Spleen (tissue), 11 donors: ENCODE measurements around the gene USP10. TPM values are rescaled to one million over a fixed set of nuclear protein-coding genes. Genes with fewer than 3 reads are reported as not detected.
"Not testable (repeated sequence)": the region's sequence is repeated elsewhere in the genome, so short reads cannot be mapped to it uniquely, and the experiment has no call there.

Experiments used
- DNase-seq: peaks from one replicate; pipeline ENCODE4 v3.0.0-alpha.2; 2020
- H3K27ac ChIP-seq, 8 donors: fragments of 200-600 bp; sonication (generic) in 7 of 8; 1 replicate in 4 of 8; 2 replicates in 4 of 8; pipeline versions ENCODE4 v1.5.0 to v1.8.0; 2016 to 2021; ENCODE audit warnings: inconsistent platforms in 4 of 8, mild to moderate bottlenecking in 4 of 8, moderate library complexity in 1 of 8
- H3K27me3 ChIP-seq, 7 donors: fragments of 200-600 bp; sonication (generic) in 6 of 7; replicated peaks in 1 of 7; 1 replicate in 4 of 7; 2 replicates in 3 of 7; pipeline versions ENCODE4 v1.5.0 to v1.8.0; 2016 to 2021; ENCODE audit warnings: inconsistent platforms in 3 of 7, mild to moderate bottlenecking in 1 of 7
- H3K36me3 ChIP-seq, 6 donors: fragments of 200-600 bp; sonication (generic) in 5 of 6; 1 replicate in 4 of 6; 2 replicates in 2 of 6; pipeline versions ENCODE4 v1.5.0 to v1.8.0; 2016 to 2021; ENCODE audit warnings: inconsistent platforms in 2 of 6
- H3K4me1 ChIP-seq, 6 donors: fragments of 200-600 bp; sonication (generic) in 5 of 6; 1 replicate in 3 of 6; 2 replicates in 3 of 6; pipeline versions ENCODE4 v1.5.0 to v1.8.0; 2016 to 2021; ENCODE audit warnings: inconsistent platforms in 3 of 6
- H3K4me3 ChIP-seq, 8 donors: fragments of 200-600 bp; sonication (generic) in 7 of 8; 1 replicate in 4 of 8; 2 replicates in 4 of 8; pipeline versions ENCODE4 v1.5.0 to v1.8.0; 2016 to 2021; ENCODE audit warnings: inconsistent platforms in 4 of 8, mild to moderate bottlenecking in 4 of 8, moderate library complexity in 2 of 8
- H3K9me3 ChIP-seq, 8 donors: fragments of 200-600 bp; sonication (generic) in 7 of 8; 1 replicate in 4 of 8; 2 replicates in 4 of 8; pipeline versions ENCODE4 v1.5.0 to v1.8.0; 2016 to 2021; ENCODE audit warnings: inconsistent platforms in 4 of 8
- CTCF ChIP-seq, 11 experiments: fragments of 200-600 bp in 7 of 11; fragments of 450-650 bp in 4 of 11; sonication (generic) in 4 of 11; IDR thresholded peaks in 8 of 11; conservative IDR thresholded peaks in 3 of 11; 1 replicate in 7 of 11; 2 replicates in 4 of 11; pipeline versions ENCODE4 v1.4.0 to v1.8.0; 2016 to 2021; ENCODE audit warnings: antibody characterized with exemption in 11 of 11, inconsistent platforms in 4 of 11, mild to moderate bottlenecking in 1 of 11
- POLR2A ChIP-seq, 3 donors: fragments of 450-650 bp; IDR thresholded peaks; one replicate each; pipeline ENCODE4 v1.5.1; 2017; ENCODE audit warnings: antibody characterized with exemption in 3 of 3, mild to moderate bottlenecking in 1 of 3
- POLR2AphosphoS5 ChIP-seq, 3 donors: sonication (generic); formaldehyde crosslinking; IDR thresholded peaks; one replicate each; pipeline ENCODE4 v1.5.1; 2017; ENCODE audit warnings: antibody characterized with exemption in 3 of 3
- WGBS, 5 donors: extraction: QIAGEN DNeasy Blood & Tissue Kit in 3 of 5; methylation state at CpG; one replicate each; pipeline versions ENCODE4 v1.1.5 to v1.1.7; 2013 to 2018; 5-methylcytosine and 5-hydroxymethylcytosine counted together
- intact Hi-C: fragments of 100-400 bp; cut with DNase I; formaldehyde crosslinking; loops from one replicate; pipeline ENCODE4 v1.15.0; 2023; ENCODE audit warnings: low total_unique reads
- polyA plus RNA-seq, 3 donors: library from polyadenylated mRNA; stranded (reverse); fragments of 200-250 nt; gene quantifications; one replicate each; pipeline ENCODE4 v1.2.1, GENCODE V29; 2013
- total RNA-seq, 7 donors: library from RNA; depleted of rRNA in 3 of 7; stranded (reverse); fragments of >200 nt in 3 of 7; fragmentation: NEBNext Ultra II Directional in 4 of 7; extraction: Animal tissue kit (Norgen Biotek cat#: 25700) in 4 of 7; gene quantifications; one replicate each; pipeline versions ENCODE4 v1.1.0 to v1.2.1, GENCODE V29; 2016 to 2021
- donor health status: healthy with polysubstance abuse.
- donor health status: DM: no; HTN: no; CAD: no; lungs with moderate emphysema.
- donor health status: DM: no; HTN: no; CAD: no.
- donor health status: Bipolar disorder and iron deficiency.
- donor health status: healthy.
- donor health status: DM: no; HTN: no; CAD: no.
- donor health status: DM: yes; HTN: yes; CAD: no.

The USP10 gene
- total and polyA plus RNA-seq, 10 donors = 28.1 to 105 (median 79.5) TPM

DNA sequence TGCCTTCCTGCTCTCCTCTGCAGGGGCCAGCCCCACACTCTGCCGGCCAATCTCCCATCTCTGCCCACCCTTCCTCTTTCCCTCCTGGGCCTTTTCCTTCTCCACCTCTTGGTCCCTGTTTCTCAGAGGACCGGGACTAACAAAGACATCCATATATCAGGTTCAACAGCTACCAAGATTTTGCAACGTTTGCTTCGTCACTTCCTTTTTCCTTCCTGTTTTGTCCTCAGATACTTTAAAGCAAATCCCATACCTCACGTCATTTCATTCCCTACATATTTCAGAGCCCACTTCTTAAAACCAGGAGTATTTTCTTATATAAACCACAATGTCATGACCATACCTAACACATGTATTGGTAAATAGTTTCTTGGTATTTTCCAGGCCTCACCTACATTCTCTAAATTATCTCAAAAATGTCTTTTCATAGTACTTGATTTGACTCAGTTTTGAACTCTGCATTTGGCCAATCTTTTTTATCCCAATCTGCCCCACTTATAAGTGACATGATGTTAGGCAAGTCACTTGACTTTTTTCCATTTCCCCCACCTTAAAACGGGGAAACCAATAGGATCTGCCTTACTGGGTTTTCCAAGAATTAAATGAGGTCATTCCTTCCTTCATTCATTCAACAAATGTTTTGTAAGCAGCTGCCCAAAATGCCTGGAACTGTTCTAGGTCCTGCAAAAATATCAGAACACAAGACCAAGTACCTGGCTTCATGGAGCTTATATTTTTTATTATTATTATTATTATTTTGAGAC lies 7.2 kb upstream of the USP10 start:
- peak overlapping the region in 4 of 8 donors; percentile 1 to 76 (median 59) for H3K27ac ChIP-seq

GRCh38 chr16:84693869-84694268 lies 5.9 kb upstream of the USP10 start:
- H3K36me3 ChIP-seq, H3K9me3 ChIP-seq, H3K27me3 ChIP-seq, intact Hi-C loops, H3K4me3 ChIP-seq, DNase-seq, H3K27ac ChIP-seq: not testable (repeated sequence)
- WGBS, 5 donors = 93 to 98% (median 94%) methylated on average over 10 of the region's 10 CpGs
- H3K4me1 ChIP-seq = peaks cover 0 to 10% (median under 1%) of the 10 kb centered on the region in 6 donors

More for the DNA sequence above, 7.2 kb upstream of the USP10 start:
- Histone ChIP-seq H3K27me3 (no peaks in the 10 kb centered on the region), H3K9me3 (no peaks in the 10 kb centered on the region), H3K4me1 (peaks cover 0 to 14% (median 2%) of the 10 kb centered on the region in 6 donors), H3K4me3 (no peak overlapping the region), H3K36me3 (no peaks in the 10 kb centered on the region)
- 27 to 44% (median 31%) methylated on average over 6 of the region's 6 CpGs for WGBS, 5 donors
- DNase-seq = no peak
- TF ChIP-seq POLR2A (IDR thresholded peaks at IDR 0.05) = no peak
- TF ChIP-seq CTCF (IDR thresholded peaks at IDR 0.05 in 8 of 11, conservative IDR thresholded peaks at IDR 0.05 in 3 of 11) = no peak
- TF ChIP-seq POLR2AphosphoS5 (IDR thresholded peaks at IDR 0.05) = no peak
- intact Hi-C loops = no loop called here

DNA sequence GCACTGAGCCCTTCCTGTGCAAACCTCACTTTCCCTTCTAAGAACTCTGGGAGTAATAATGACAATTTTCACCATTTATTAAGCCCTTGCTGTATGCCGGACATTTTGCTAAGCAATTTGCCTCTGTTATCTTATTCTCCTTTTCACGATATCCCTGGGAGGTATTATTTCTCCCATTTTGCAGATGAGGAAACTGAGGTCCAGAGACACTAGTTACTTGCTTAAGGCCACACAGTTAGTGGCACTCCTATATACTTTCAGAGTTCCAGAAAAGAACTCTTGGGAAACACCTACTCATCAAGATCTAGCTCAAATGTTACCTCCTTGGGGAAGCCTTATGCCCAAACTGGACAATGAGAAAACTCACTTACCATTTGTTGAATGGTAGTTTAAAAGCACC lies 4.8 kb upstream of the USP10 start:
- no peak for DNase-seq
- no peaks in the 10 kb centered on the region for H3K27me3 ChIP-seq
- no peaks in the 10 kb centered on the region for H3K36me3 ChIP-seq
- no peaks in the 10 kb centered on the region for H3K9me3 ChIP-seq
- H3K27ac ChIP-seq = no peak overlapping the region
- H3K4me1 ChIP-seq = peaks cover 0 to 18% (median 7%) of the 10 kb centered on the region in 6 donors
- TF ChIP-seq POLR2A (IDR thresholded peaks at IDR 0.05) (no peak), POLR2AphosphoS5 (IDR thresholded peaks at IDR 0.05) (no peak), CTCF (IDR thresholded peaks at IDR 0.05 in 8 of 11, conservative IDR thresholded peaks at IDR 0.05 in 3 of 11) (no peak)
- intact Hi-C loops = no loop called here
- WGBS, 5 donors = 92 to 96% (median 96%) methylated on average over 2 of the region's 2 CpGs
- no peak overlapping the region for H3K4me3 ChIP-seq

GRCh38 chr16:84699147-84699711 lies 571 bp upstream of the USP10 start:
- Histone ChIP-seq H3K9me3 (no peaks in the 10 kb centered on the region), H3K36me3 (no peaks in the 10 kb centered on the region), H3K27me3 (no peaks in the 10 kb centered on the region), H3K27ac (peak overlapping the region in 7 of 8 donors; percentile 86 to 96 (median 91)), H3K4me3 (peak overlapping the region; percentile 81 to 99 (median 93)), H3K4me1 (peaks cover 19 to 51% (median 43%) of the 10 kb centered on the region in 6 donors)
- no peak for DNase-seq
- no peak for TF ChIP-seq POLR2A (IDR thresholded peaks at IDR 0.05)
- no peak for TF ChIP-seq POLR2AphosphoS5 (IDR thresholded peaks at IDR 0.05)
- TF ChIP-seq CTCF (IDR thresholded peaks at IDR 0.05 in 8 of 11, conservative IDR thresholded peaks at IDR 0.05 in 3 of 11) = no peak
- WGBS, 5 donors = 23 to 27% (median 23%) methylated on average over 29 of the region's 29 CpGs
- intact Hi-C loops = no loop called here
